HFFc6 (cell line): ENCODE measurements around the gene GM2A. TPM values are rescaled to one million over a fixed set of nuclear protein-coding genes. Genes with fewer than 3 reads are reported as not detected.
A peak's percentile ranks its signal among the peaks of the same experiment; 100 is the strongest.
"Not testable (repeated sequence)": the region's sequence is repeated elsewhere in the genome, so short reads cannot be mapped to it uniquely, and the experiment has no call there.

Source experiments
- DNase-seq: peaks from one replicate; pipeline ENCODE4 v3.0.0-alpha.2; 2018
- H3K27ac Mint-ChIP-seq: 2 replicates; pipeline ENCODE4 v1.8.0; 2020; ENCODE audit warnings: mild to moderate bottlenecking, mixed read lengths
- H3K27me3 Mint-ChIP-seq: 2 replicates; pipeline ENCODE4 v1.8.0; 2021; ENCODE audit warnings: mild to moderate bottlenecking, moderate library complexity, mixed read lengths; ENCODE audit not compliant: insufficient read depth
- H3K36me3 Mint-ChIP-seq: 2 replicates; pipeline ENCODE4 v1.8.0; 2021; ENCODE audit warnings: low read depth, mixed read lengths
- H3K4me1 Mint-ChIP-seq: 2 replicates; pipeline ENCODE4 v1.8.0; 2020; ENCODE audit warnings: low read depth, mixed read lengths
- H3K4me3 Mint-ChIP-seq: 2 replicates; pipeline ENCODE4 v1.8.0; 2020; ENCODE audit warnings: mild to moderate bottlenecking, moderate library complexity, mixed read lengths
- H3K9me3 Mint-ChIP-seq: 2 replicates; pipeline ENCODE4 v1.8.0; 2020; ENCODE audit warnings: mild to moderate bottlenecking, mixed read lengths
- total RNA-seq, 6 experiments: library from RNA; stranded (reverse); fragmentation: NEBNext Ultra II Directional; extraction: Animal tissue kit (Norgen Biotek cat#: 25700); gene quantifications; 2 replicates in 1 of 6; 3 replicates in 5 of 6; pipeline ENCODE4 v1.2.3, GENCODE V29; 2021
- TF ChIP-seq, protein P1 (sequence below): fragments of 200-600 bp; sonication (generic); IDR thresholded peaks from 2 replicates; pipeline ENCODE4 v1.5.0; 2021; ENCODE audit warnings: antibody characterized with exemption, mild to moderate bottlenecking

The GM2A gene
- total RNA-seq, 6 experiments from 2014 or later, result 26.0 to 34.8 (median 28.5) TPM

GRCh38 chr5:151228986-151229385 lies 24.0 kb upstream of the GM2A start:
- no peak overlapping the region for H3K4me3 Mint-ChIP-seq
- no peak for DNase-seq
- H3K9me3 Mint-ChIP-seq, result no peaks in the 10 kb centered on the region
- H3K27ac Mint-ChIP-seq, result no peak overlapping the region
- H3K4me1 Mint-ChIP-seq, result 0 out of 2 replicates have a peak, but pooled peaks cover 5% of the 10 kb centered on the region
- no peaks in the 10 kb centered on the region for H3K36me3 Mint-ChIP-seq
- TF ChIP-seq, protein P1, sequence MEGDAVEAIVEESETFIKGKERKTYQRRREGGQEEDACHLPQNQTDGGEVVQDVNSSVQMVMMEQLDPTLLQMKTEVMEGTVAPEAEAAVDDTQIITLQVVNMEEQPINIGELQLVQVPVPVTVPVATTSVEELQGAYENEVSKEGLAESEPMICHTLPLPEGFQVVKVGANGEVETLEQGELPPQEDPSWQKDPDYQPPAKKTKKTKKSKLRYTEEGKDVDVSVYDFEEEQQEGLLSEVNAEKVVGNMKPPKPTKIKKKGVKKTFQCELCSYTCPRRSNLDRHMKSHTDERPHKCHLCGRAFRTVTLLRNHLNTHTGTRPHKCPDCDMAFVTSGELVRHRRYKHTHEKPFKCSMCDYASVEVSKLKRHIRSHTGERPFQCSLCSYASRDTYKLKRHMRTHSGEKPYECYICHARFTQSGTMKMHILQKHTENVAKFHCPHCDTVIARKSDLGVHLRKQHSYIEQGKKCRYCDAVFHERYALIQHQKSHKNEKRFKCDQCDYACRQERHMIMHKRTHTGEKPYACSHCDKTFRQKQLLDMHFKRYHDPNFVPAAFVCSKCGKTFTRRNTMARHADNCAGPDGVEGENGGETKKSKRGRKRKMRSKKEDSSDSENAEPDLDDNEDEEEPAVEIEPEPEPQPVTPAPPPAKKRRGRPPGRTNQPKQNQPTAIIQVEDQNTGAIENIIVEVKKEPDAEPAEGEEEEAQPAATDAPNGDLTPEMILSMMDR, result no peak
- H3K27me3 Mint-ChIP-seq, result peaks cover 25% of the 10 kb centered on the region

GRCh38 chr5:151230048-151230680 lies 22.8 kb upstream of the GM2A start:
- no peak overlapping the region for H3K4me3 Mint-ChIP-seq
- no peak for DNase-seq
- TF ChIP-seq, protein P1, result no peak
- H3K9me3 Mint-ChIP-seq, result no peaks in the 10 kb centered on the region
- no peak overlapping the region for H3K27ac Mint-ChIP-seq
- H3K4me1 Mint-ChIP-seq, result no peaks in the 10 kb centered on the region
- no peaks in the 10 kb centered on the region for H3K36me3 Mint-ChIP-seq
- H3K27me3 Mint-ChIP-seq, result peaks cover 25% of the 10 kb centered on the region

- H3K4me3 Mint-ChIP-seq, result no peak overlapping the region
- TF ChIP-seq, protein P1, result no peak
- H3K9me3 Mint-ChIP-seq, result no peaks in the 10 kb centered on the region
- H3K27ac Mint-ChIP-seq, result no peak overlapping the region
- peaks cover 30% of the 10 kb centered on the region for H3K27me3 Mint-ChIP-seq
- no peaks in the 10 kb centered on the region for H3K36me3 Mint-ChIP-seq
- no peak for DNase-seq
- no peaks in the 10 kb centered on the region for H3K4me1 Mint-ChIP-seq
These were observed 21.6 kb upstream of the GM2A start for GRCh38 chr5:151231359-151231758.

DNA sequence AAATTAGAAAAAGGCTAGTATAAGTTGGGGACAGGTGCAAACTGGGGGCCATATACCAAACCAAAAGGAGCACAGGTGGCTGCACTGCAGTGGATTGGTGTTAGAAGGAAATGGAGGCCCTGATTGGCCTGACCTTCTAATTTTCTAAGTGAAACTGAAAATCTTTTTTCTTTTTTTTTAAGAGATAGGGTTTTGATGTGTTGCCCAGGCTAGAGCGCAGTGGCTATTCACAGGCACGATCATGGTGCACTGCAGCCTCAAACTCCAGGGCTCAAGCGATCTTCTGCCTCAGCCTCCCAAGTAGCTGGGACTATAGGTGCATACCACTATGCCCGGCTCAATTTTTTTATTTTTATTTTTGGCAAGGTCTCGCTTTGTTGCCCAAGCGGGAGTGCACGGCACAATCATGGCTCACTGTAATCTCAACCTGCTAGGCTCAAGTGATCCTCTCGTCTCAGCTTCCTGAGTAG lies 19.3 kb upstream of the GM2A start:
- Mint-ChIP-seq H3K27ac (no peak overlapping the region), H3K36me3 (no peaks in the 10 kb centered on the region), H3K27me3 (peaks cover 23% of the 10 kb centered on the region), H3K4me1 (peaks cover 8% of the 10 kb centered on the region), H3K9me3 (no peaks in the 10 kb centered on the region), H3K4me3 (no peak overlapping the region)
- no peak for DNase-seq
- TF ChIP-seq, protein P1, result no peak

- Mint-ChIP-seq H3K9me3 (no peaks in the 10 kb centered on the region), H3K4me3 (no peak overlapping the region), H3K36me3 (no peaks in the 10 kb centered on the region), H3K27me3 (peaks cover 27% of the 10 kb centered on the region), H3K27ac (no peak overlapping the region), H3K4me1 (peaks cover 15% of the 10 kb centered on the region)
- peak; percentile 43 for DNase-seq
- TF ChIP-seq, protein P1, result no peak
These were observed 18.3 kb upstream of the GM2A start for GRCh38 chr5:151234476-151235238.

GRCh38 chr5:151235239-151235571 lies 17.8 kb upstream of the GM2A start:
- H3K4me3 Mint-ChIP-seq, DNase-seq, H3K36me3 Mint-ChIP-seq, H3K27ac Mint-ChIP-seq, H3K9me3 Mint-ChIP-seq: not testable (repeated sequence)
- Mint-ChIP-seq H3K4me1 (peaks cover 15% of the 10 kb centered on the region), H3K27me3 (peaks cover 31% of the 10 kb centered on the region)
